GM21381 (cell line): ENCODE measurements around the gene FUZ.

ENCODE experiments used
- ATAC-seq: cut with Tn5 transposase; IDR thresholded peaks from one replicate; pipeline ENCODE4 v1.9.1; 2021; ENCODE audit warnings: mild to moderate bottlenecking, moderate library complexity; ENCODE audit not compliant: unreplicated experiment

Gene FUZ

DNA sequence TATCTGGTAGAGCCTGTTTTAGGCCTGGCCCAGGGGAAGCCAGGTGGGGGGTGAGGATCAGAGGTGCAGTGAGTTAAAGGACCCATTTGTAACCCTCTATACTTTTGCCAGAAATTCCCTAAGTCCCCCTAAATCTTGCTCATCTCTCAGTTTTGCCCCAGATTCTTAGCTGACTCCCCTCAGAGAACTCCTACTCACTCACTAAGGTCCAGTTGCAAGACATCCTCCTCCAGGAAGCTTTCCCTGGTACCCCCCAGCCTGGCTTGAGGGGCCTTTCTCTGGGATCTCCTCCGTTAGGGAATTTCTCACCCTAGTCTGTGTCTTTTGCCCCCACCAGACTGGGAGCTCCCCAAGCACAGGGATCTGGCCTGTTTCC lies 51.9 kb downstream of the FUZ start:
- no peak for ATAC-seq

DNA sequence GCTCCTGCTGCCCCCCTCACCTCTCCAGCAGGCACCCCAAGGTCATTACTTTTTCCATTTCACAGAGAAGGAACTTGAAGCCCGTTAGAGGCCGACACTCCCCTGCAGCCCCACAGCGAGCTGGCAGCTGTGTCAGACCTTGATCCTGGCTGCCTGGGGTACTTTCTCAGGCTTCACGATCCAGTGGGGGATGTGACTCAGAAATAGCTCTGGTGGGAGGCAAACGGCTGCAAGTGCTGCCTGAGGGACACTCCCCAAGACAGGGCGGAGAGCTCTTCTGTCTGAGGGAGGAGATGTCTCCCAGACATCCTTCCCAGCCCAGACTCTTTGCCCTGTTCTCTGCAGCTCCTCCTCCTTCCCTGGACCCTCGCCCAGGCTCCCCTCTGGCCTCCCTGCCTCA lies 54.8 kb downstream of the FUZ start:
- no peak for ATAC-seq
